Transverse colon (tissue), 3 donors: ENCODE results near the gene NLRC5.

Experiments
- CTCF ChIP-seq, 5 experiments: fragments of 200-600 bp in 3 of 5; fragments of 450-650 bp in 2 of 5; sonication (generic) in 3 of 5; IDR thresholded peaks; 1 replicate in 2 of 5; 2 replicates in 3 of 5; pipeline ENCODE4 v1.5.1; 2016 to 2017; ENCODE audit warnings: antibody characterized with exemption in 5 of 5, inconsistent platforms in 3 of 5, mild to moderate bottlenecking in 2 of 5, moderate library complexity in 1 of 5
- POLR2A ChIP-seq: fragments of 450-650 bp; IDR thresholded peaks from one replicate; pipeline ENCODE4 v1.6.1; 2016; ENCODE audit warnings: antibody characterized with exemption, mild to moderate bottlenecking, moderate library complexity

- TF ChIP-seq CTCF (IDR thresholded peaks at IDR 0.05): no peak
- no peak for TF ChIP-seq POLR2A
Observed at GRCh38 chr16:57000271-57001025, 11.1 kb downstream of the NLRC5 start.
